ENCODE results near the gene BCAS1. TPM values are rescaled to one million over a fixed set of nuclear protein-coding genes. Genes with fewer than 3 reads are reported as not detected.

BCAS1 gene
- total RNA-seq, 3 donors from 2014 or later = 39.4 to 191 (median 101) TPM

DNA sequence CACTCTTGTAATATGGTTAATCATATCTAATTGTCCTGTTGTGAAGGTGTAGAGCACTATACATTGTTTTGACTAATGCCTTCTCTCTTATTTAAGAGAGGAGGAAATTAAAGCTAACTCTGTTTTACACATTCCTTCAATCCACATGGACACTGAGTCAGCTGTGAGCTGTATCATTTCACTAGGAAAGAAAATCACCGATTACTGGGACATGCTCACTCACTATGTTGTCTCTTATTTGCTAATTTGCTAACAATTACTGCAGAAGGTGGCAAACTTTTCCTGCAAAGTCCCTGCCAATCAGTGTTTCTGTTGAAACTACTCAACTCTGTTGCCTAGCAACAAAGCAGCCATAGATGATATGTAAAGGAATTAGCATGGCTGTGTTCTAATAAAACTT lies 98.2 kb downstream of the BCAS1 start:
- TF ChIP-seq, protein P1, sequence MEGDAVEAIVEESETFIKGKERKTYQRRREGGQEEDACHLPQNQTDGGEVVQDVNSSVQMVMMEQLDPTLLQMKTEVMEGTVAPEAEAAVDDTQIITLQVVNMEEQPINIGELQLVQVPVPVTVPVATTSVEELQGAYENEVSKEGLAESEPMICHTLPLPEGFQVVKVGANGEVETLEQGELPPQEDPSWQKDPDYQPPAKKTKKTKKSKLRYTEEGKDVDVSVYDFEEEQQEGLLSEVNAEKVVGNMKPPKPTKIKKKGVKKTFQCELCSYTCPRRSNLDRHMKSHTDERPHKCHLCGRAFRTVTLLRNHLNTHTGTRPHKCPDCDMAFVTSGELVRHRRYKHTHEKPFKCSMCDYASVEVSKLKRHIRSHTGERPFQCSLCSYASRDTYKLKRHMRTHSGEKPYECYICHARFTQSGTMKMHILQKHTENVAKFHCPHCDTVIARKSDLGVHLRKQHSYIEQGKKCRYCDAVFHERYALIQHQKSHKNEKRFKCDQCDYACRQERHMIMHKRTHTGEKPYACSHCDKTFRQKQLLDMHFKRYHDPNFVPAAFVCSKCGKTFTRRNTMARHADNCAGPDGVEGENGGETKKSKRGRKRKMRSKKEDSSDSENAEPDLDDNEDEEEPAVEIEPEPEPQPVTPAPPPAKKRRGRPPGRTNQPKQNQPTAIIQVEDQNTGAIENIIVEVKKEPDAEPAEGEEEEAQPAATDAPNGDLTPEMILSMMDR (IDR thresholded peaks at IDR 0.05) = no peak
- Histone ChIP-seq H3K4me1 (ENCODE audit: low read depth) (no peaks in the 10 kb centered on the region), H3K9me3 (peaks cover 3% of the 10 kb centered on the region), H3K4me3 (no peak overlapping the region), H3K36me3 (ENCODE audit: low read depth) (no peaks in the 10 kb centered on the region)
- DNase-seq (no peak), ATAC-seq (no peak)
- intact Hi-C loops (cut with DNase I, micrococcal nuclease) = no loop called here

GRCh38 chr20:53971096-53971683 lies 99.2 kb downstream of the BCAS1 start:
- H3K36me3 ChIP-seq (ENCODE audit: low read depth) = no peaks in the 10 kb centered on the region
- TF ChIP-seq, protein P1 (IDR thresholded peaks at IDR 0.05) = no peak
- intact Hi-C loops (cut with DNase I, micrococcal nuclease) = no loop called here
- DNase-seq (no peak), ATAC-seq (no peak)
- H3K9me3 ChIP-seq = peaks cover 3% of the 10 kb centered on the region
- no peak overlapping the region for H3K4me3 ChIP-seq
- H3K4me1 ChIP-seq (ENCODE audit: low read depth) = no peaks in the 10 kb centered on the region

- no peaks in the 10 kb centered on the region for H3K36me3 ChIP-seq (ENCODE audit: low read depth)
- intact Hi-C loops (cut with DNase I, micrococcal nuclease) = no loop called here
- peaks cover 3% of the 10 kb centered on the region for H3K9me3 ChIP-seq
- no peak overlapping the region for H3K4me3 ChIP-seq
- no peak for DNase-seq
- ATAC-seq = no peak
- TF ChIP-seq, protein P1 (IDR thresholded peaks at IDR 0.05) = no peak
- no peaks in the 10 kb centered on the region for H3K4me1 ChIP-seq (ENCODE audit: low read depth)
Observed at GRCh38 chr20:53970232-53970631, 100.2 kb downstream of the BCAS1 start.

DNA sequence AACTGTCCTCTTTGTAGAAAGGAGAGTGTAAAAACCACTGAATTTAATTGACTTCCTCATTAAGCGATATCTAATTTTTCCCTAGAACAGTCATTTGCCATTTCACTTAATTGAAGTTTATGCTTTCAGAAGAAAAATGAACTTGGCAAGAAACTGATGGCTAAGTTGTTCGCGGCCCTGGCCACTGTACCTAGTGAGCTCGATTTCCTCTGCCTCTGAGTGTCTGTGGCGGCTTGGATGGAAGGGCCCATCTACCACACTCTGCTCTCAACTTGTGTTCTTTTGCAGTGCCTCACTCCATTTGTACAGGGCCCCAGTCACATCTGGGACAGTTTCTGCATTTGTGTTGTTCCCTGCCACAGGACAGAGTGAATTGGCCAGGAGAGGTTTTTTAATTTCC lies 102.9 kb downstream of the BCAS1 start:
- ATAC-seq (no peak), DNase-seq (no peak)
- intact Hi-C loops (cut with DNase I, micrococcal nuclease) = no loop called here
- H3K36me3 ChIP-seq (ENCODE audit: low read depth) = no peaks in the 10 kb centered on the region
- H3K4me1 ChIP-seq (ENCODE audit: low read depth) = no peaks in the 10 kb centered on the region
- TF ChIP-seq, protein P1 (IDR thresholded peaks at IDR 0.05) = no peak
- no peak overlapping the region for H3K4me3 ChIP-seq
- H3K9me3 ChIP-seq = no peaks in the 10 kb centered on the region

GRCh38 chr20:53966774-53967398 lies 103.5 kb downstream of the BCAS1 start:
- Histone ChIP-seq H3K4me1 (ENCODE audit: low read depth) (no peaks in the 10 kb centered on the region), H3K36me3 (ENCODE audit: low read depth) (no peaks in the 10 kb centered on the region), H3K4me3 (no peak overlapping the region), H3K9me3 (no peaks in the 10 kb centered on the region)
- DNase-seq (no peak), ATAC-seq (no peak)
- TF ChIP-seq, protein P1 (IDR thresholded peaks at IDR 0.05) = no peak
- intact Hi-C loops (cut with DNase I, micrococcal nuclease) = no loop called here
